OCI-LY3 (cell line): ENCODE measurements around the gene GRAP.
"Not testable (repeated sequence)": the region's sequence is repeated elsewhere in the genome, so short reads cannot be mapped to it uniquely, and the experiment has no call there.

Experiments used
- H2AFZ ChIP-seq: fragments of 200-600, 300-600 bp; shearing (Covaris generic); 2 replicates; pipeline ENCODE4 v1.6.0; 2014; ENCODE audit warnings: antibody characterized with exemption, low read depth, low read length
- H3K27ac ChIP-seq: fragments of 200-600, 300-600 bp; sonication (generic); 2 replicates; pipeline ENCODE4 v1.5.1; 2014; ENCODE audit warnings: mild to moderate bottlenecking, low read length, moderate library complexity, mixed read lengths
- H3K27me3 ChIP-seq: fragments of 200-600, 300-600 bp; sonication (generic); 2 replicates; pipeline ENCODE4 v1.6.1; 2014; ENCODE audit warnings: low read depth, low read length, mixed read lengths
- H3K36me3 ChIP-seq: fragments of 200-600, 300-600 bp; sonication (generic); replicated peaks from 2 replicates; pipeline ENCODE3; 2014; ENCODE audit warnings: low read depth, low read length, mixed read lengths
- H3K4me1 ChIP-seq: fragments of 300-600, 200-600 bp; sonication (generic); 2 replicates; pipeline ENCODE4 v1.6.1; 2014; ENCODE audit warnings: low read length, mixed read lengths
- H3K4me2 ChIP-seq: fragments of 200-600, 300-600 bp; sonication (generic); 2 replicates; pipeline ENCODE4 v1.6.1; 2014; ENCODE audit warnings: low read length, mixed read lengths
- H3K4me3 ChIP-seq: fragments of 300-600, 200-600 bp; sonication (generic); 2 replicates; pipeline ENCODE4 v1.5.1; 2014; ENCODE audit warnings: antibody characterized with exemption, mild to moderate bottlenecking, low read length, moderate library complexity
- H3K79me2 ChIP-seq: fragments of 300-600, 200-600 bp; shearing (Covaris generic); 2 replicates; pipeline ENCODE4 v1.6.1; 2014; ENCODE audit warnings: mild to moderate bottlenecking, low read length, mixed read lengths
- H3K9ac ChIP-seq: fragments of 300-600, 200-600 bp; shearing (Covaris generic); 2 replicates; pipeline ENCODE4 v1.6.0; 2014; ENCODE audit warnings: mild to moderate bottlenecking, low read length, moderate library complexity
- H3K9me3 ChIP-seq: fragments of 200-600, 300-600 bp; shearing (Covaris generic); 2 replicates; pipeline ENCODE4 v1.6.1; 2014; ENCODE audit warnings: low read length, mixed read lengths; ENCODE audit not compliant: insufficient read depth
- H4K20me1 ChIP-seq: fragments of 200-600, 300-600 bp; sonication (generic); 2 replicates; pipeline ENCODE4 v1.6.1; 2016; ENCODE audit warnings: low read length, mixed read lengths; ENCODE audit not compliant: insufficient read depth

GRAP gene

GRCh38 chr17:19046782-19047375 lies at the start of gene GRAP:
Gene GRAP, minus strand, starts transcription at chr17:19046957. Its CDS starts 31 bp downstream, at chr17:19046926.
- H3K36me3 ChIP-seq, H3K27me3 ChIP-seq, H3K79me2 ChIP-seq, H3K27ac ChIP-seq, H3K9ac ChIP-seq, H3K9me3 ChIP-seq, H4K20me1 ChIP-seq, H3K4me2 ChIP-seq, H3K4me1 ChIP-seq, H3K4me3 ChIP-seq, H2AFZ ChIP-seq: not testable (repeated sequence)

DNA sequence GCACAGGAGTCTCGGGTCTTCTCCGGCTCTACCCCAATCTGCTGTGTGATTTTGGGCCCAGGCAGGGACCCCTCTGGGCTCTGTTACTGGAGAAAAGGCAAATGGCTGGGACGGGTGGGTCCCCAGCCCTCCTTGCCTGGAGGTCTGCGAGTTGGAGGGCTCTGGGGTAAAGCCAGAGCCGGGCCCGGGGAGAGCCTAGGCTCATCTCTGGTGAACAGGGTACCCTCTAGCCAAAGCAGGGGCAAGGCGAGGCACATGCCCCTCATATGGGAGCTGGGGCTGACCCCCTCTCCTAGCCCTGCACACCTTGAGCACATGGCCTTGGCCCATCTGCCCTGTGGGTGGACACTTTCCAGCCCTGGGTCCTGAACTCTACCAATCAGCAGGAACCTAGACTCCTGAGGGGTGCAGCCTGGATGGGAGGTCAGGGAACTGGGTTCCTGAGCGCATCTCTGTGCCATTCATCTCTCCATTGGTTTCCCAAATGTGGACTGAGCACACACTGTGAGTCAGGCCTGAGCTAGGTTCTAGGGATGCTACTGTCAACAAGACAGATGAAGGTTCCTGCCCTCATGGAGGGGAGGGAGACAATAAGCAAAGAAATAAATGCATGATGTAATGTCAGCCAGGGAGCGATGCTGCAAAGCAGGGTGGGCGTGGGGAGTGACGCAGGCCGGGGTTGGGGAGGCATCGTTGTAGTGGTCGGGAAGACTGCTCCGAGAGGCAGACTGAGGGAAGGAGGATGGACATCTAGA lies 47.1 kb upstream of the GRAP start:
- H3K4me1 ChIP-seq, H4K20me1 ChIP-seq, H3K4me3 ChIP-seq, H2AFZ ChIP-seq, H3K4me2 ChIP-seq, H3K36me3 ChIP-seq, H3K9me3 ChIP-seq, H3K27ac ChIP-seq, H3K79me2 ChIP-seq, H3K27me3 ChIP-seq, H3K9ac ChIP-seq: not testable (repeated sequence)

DNA sequence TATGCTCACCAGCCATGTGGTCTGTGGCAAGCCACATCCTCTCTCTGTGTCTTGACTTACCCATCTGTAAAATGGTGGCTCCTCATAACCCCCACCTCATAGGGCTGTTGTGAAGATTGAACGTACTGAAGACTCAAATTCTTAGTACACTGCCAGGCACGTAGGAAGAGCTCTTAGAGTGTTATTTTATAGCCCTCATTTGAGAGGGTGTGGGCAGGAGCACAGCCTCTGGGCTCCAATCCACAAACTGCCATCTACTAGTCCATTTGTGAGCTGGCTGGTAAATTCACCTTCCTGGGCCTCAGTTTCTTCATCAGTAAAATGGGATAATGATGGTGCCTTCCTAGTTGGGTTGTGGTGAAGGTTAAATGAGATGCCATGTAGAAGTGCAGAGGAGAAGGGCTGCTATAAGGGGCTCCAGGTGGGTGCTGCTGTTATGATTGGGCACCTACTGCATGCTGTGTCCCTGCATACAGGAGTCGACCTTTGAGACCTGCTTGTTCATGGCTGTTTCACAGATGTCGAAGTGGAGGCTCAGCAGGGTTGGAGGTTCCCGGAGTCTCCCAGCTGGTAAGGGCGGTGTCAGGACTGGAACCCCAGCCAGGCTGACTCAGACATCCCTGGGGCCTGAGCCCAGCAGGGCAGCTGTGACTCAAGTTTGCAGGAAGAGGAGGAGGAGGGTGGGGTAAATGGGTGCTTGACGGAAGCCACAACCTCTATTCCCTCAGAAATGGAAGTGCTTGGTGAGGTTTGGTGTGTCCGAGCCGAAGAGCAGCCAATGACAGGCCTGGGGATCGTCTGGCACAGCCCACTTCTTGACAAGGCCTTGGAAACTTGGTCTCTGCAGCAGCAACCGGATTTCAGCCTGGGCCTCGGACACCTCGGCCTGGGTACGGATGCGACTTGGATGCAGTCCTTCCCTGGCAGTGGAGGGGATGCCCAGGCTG lies 46.3 kb upstream of the GRAP start:
- not testable (repeated sequence) for H3K36me3 ChIP-seq, H3K27ac ChIP-seq, H3K4me3 ChIP-seq, H3K9me3 ChIP-seq, H3K4me2 ChIP-seq, H2AFZ ChIP-seq, H3K9ac ChIP-seq, H3K27me3 ChIP-seq, H3K79me2 ChIP-seq, H4K20me1 ChIP-seq, H3K4me1 ChIP-seq

DNA sequence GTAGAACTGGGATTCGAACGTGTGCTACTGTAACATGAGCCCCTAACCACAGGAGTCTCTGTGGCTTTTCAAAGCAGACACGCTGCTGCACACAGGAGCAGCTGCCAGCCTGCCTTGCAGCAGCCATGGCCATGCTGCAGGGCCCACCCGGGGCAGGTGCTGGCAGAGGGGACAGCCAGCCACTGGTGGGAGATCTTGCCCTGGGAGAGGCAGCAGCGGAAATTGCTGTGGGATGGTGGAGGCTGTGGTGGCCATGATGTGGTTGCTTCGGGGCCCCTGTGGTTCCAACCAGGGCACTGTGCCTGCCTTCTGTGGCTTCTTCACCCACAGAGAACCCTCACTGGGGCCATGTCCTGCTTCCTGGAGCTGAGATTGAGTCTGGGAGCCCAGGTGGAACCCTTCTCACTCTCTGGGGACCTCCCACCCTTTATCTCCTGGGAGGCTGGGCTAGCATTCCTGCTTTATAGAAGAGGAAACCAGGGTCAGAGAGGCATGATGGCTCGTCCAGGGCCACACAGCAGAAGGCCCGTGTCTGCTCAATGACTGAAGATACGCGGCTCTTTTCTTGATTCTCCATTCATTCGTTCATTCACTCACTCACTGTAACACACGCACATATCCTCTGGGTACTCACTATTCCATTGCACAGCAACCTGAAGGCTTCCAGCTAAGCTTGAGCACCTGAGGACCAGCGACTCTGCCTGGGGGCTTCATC lies 43.5 kb upstream of the GRAP start:
- H3K79me2 ChIP-seq, H2AFZ ChIP-seq, H3K9me3 ChIP-seq, H3K36me3 ChIP-seq, H3K4me1 ChIP-seq, H3K4me3 ChIP-seq, H3K4me2 ChIP-seq, H3K27ac ChIP-seq, H4K20me1 ChIP-seq, H3K9ac ChIP-seq, H3K27me3 ChIP-seq: not testable (repeated sequence)

DNA sequence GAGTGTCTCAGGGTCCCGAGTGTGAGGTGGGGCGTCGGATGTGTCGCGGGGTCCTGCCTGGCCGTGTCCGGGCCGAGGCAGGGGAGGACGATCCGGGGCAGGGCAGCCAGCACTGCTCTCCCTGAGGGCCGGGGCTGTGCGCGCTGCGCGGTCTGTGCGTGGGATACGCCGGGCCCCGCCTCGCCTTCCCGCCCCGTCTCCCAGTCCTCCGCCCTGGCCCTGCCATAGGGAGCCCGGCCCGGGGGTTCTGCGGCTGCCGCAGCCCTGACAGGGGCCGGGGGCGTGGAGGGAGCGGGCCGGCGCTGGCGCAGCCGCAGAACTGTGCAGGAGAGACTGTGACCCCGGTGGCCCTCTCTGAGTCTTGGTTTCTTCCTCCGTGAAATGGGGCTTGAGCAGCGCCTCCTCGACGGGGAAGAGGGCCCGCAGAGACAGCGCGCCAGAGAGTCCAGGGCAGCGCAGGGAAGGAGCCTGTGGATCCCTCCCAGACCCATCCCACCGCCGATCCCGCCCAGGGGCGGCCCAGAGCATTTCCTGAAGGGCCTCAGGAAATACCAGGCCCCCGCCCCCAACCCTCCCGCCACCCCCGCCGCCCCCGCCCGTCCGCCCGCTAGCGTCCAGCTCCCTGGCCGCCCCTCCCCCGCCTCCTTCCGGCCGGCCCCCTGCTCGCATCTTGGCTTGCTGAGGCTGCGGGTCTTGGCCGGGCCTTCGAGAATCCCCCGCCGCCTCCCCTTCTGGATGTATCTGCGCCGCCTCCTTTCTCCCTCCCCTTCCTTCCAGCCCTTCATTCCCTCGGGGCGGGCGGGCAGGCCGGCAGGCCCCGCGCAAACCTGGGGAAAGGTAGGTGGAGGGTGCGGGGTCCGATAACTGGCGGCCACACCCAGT lies 42.3 kb upstream of the GRAP start:
- not testable (repeated sequence) for H3K4me2 ChIP-seq, H3K79me2 ChIP-seq, H3K9ac ChIP-seq, H3K36me3 ChIP-seq, H3K4me1 ChIP-seq, H4K20me1 ChIP-seq, H3K9me3 ChIP-seq, H3K27ac ChIP-seq, H2AFZ ChIP-seq, H3K4me3 ChIP-seq, H3K27me3 ChIP-seq

GRCh38 chr17:19077386-19077785 lies 30.6 kb upstream of the GRAP start:
- H3K36me3 ChIP-seq, H3K79me2 ChIP-seq, H3K27ac ChIP-seq, H3K9ac ChIP-seq, H3K4me3 ChIP-seq, H2AFZ ChIP-seq, H3K27me3 ChIP-seq, H3K9me3 ChIP-seq, H3K4me1 ChIP-seq, H3K4me2 ChIP-seq, H4K20me1 ChIP-seq: not testable (repeated sequence)

DNA sequence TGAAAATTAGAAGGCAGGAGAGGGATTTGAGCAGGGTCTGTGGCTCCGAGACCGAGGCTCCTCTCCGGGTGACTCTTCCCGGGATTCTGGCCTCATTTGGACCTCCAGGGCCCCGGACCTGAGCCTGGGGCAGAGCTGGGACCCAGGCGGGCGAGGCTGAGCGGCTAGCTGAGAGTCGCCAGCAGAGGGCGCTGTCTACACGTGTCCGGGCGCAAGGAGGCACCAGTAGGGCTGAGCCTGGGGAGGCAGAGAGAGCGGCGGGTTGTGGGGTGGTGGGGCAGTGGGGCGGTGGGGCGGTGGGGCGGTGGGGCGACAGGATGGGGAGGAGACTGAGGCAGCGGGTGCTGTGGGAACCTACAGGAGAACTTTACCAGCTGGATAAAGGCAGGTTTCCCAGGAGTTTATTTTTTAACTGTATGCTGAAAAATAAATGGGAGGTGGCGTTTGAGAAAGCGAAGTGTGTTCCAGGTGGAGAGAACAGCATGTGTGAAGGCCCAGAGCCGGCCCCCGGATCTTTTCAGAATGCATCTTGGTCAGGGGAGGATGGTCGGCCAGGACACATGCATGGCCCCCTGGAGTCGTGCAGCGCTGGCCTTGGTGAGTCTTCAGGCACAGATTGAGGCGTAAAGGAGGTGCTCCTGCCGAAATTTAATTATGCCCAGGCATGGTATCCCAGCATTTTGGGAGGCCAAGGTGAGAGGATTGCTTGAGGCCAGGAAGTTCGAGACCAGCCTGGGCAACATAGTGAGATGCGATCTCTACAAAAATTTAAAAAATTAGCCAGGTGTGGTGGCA lies 29.8 kb upstream of the GRAP start:
- H3K4me1 ChIP-seq, H3K36me3 ChIP-seq, H3K9ac ChIP-seq, H3K9me3 ChIP-seq, H3K27me3 ChIP-seq, H3K4me3 ChIP-seq, H3K79me2 ChIP-seq, H2AFZ ChIP-seq, H4K20me1 ChIP-seq, H3K27ac ChIP-seq, H3K4me2 ChIP-seq: not testable (repeated sequence)
